ENCODE results near the gene TNFSF12. TPM values are rescaled to one million over a fixed set of nuclear protein-coding genes. Genes with fewer than 3 reads are reported as not detected.
A peak's percentile ranks its signal among the peaks of the same experiment; 100 is the strongest.

The TNFSF12 gene
- 10 to 100 TPM; 11.8 to 13.8 TPM for total RNA-seq

DNA sequence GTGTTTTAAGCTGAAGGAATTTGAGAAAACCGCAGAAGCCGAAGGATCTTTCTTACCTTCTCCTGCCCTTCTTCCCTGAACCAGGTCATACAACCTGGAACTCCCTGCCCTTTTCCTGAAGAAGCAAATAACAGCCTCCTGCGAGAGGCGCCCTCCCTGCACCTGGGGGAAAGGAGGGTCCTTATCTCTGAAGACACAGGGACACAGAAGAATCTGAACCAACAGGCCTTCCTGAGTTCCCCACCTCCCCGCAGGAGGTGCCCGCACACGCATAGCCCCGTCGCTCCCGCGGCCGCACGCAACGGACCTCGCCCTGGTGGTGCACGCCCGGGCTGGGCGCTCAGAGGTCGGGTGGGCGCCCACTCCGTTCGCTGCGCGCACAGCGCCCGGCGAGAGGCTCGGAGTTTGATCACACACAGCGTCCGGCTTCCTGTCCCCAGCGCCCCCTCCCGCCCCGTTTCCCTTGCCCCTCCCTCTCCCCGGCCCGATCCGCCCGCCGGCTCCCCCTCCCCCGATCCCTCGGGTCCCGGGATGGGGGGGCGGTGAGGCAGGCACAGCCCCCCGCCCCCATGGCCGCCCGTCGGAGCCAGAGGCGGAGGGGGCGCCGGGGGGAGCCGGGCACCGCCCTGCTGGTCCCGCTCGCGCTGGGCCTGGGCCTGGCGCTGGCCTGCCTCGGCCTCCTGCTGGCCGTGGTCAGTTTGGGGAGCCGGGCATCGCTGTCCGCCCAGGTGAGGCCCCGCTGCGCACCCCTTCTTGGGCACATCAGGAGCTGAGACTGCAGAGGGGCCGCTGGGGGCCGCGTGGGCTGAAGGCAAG lies at the start of gene TNFSF12:
TSS of gene TNFSF12 (plus strand) at position 474 of the 816 bp plus-strand sequence. CDS start at position 570, 96 bp downstream.
- Mint-ChIP-seq H3K36me3 (ENCODE audit: low read depth) (peaks cover 1% of the 10 kb centered on the region), H3K4me3 (peak within 1 kb of the TSS; percentile 82), H3K9me3 (no peaks in the 10 kb centered on the region), H3K27ac (peak within 1 kb of the TSS; percentile 77), H3K4me1 (ENCODE audit: low read depth) (peaks cover 54% of the 10 kb centered on the region), H3K27me3 (no peaks in the 10 kb centered on the region)
- intact Hi-C loops (cut with micrococcal nuclease): no loop called here
- POLR2A ChIA-PET: interaction anchor here (1.0 to 3.8 kb wide), 10 partner anchors 9 to 73 kb away, joined by 3 to 14 read pairs (median 4); partner anchors contain the start of genes MPDU1, SENP3 and TNFSF13
- TF ChIP-seq, protein P1, sequence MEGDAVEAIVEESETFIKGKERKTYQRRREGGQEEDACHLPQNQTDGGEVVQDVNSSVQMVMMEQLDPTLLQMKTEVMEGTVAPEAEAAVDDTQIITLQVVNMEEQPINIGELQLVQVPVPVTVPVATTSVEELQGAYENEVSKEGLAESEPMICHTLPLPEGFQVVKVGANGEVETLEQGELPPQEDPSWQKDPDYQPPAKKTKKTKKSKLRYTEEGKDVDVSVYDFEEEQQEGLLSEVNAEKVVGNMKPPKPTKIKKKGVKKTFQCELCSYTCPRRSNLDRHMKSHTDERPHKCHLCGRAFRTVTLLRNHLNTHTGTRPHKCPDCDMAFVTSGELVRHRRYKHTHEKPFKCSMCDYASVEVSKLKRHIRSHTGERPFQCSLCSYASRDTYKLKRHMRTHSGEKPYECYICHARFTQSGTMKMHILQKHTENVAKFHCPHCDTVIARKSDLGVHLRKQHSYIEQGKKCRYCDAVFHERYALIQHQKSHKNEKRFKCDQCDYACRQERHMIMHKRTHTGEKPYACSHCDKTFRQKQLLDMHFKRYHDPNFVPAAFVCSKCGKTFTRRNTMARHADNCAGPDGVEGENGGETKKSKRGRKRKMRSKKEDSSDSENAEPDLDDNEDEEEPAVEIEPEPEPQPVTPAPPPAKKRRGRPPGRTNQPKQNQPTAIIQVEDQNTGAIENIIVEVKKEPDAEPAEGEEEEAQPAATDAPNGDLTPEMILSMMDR (IDR thresholded peaks at IDR 0.05): no peak
- CTCF ChIA-PET: interaction anchor here (0.8 to 6.1 kb wide), 8 partner anchors 9 to 192 kb away, joined by 3 to 42 read pairs (median 4); partner anchors contain the start of genes SENP3 and TNFSF13
- ATAC-seq: peak; percentile 56
- peak; percentile 76 for DNase-seq

DNA sequence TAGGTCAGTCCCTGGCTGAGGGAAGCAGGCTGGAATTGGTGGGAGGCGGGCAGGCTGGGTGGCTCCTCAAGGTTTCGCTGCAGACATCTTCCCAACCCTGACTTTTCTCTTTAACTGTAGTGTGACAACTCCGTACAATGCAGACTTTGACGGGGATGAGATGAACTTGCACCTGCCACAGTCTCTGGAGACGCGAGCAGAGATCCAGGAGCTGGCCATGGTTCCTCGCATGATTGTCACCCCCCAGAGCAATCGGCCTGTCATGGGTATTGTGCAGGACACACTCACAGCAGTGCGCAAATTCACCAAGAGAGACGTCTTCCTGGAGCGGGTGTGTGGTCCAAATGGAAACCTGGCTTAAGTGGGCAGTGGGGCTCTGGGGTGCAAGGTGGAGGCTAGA lies 49.7 kb upstream of the TNFSF12 start:
- Mint-ChIP-seq H3K4me1 (ENCODE audit: low read depth) (peaks cover under 1% of the 10 kb centered on the region), H3K27me3 (no peaks in the 10 kb centered on the region), H3K36me3 (ENCODE audit: low read depth) (peaks cover 74% of the 10 kb centered on the region), H3K27ac (no peak overlapping the region), H3K4me3 (no peak overlapping the region), H3K9me3 (no peaks in the 10 kb centered on the region)
- CTCF ChIA-PET: interaction anchor here (1.3 kb wide), 1 partner anchor 16 kb away, joined by 3 read pairs; no protein-coding TSS in a partner anchor
- intact Hi-C loops (cut with micrococcal nuclease): no loop called here
- ATAC-seq (no peak), DNase-seq (no peak)
- TF ChIP-seq, protein P1 (IDR thresholded peaks at IDR 0.05): no peak
- POLR2A ChIA-PET: interaction anchor here (0.8 to 1.7 kb wide), 2 partner anchors 12 to 13 kb away, joined by 3 to 6 read pairs; no protein-coding TSS in a partner anchor

DNA sequence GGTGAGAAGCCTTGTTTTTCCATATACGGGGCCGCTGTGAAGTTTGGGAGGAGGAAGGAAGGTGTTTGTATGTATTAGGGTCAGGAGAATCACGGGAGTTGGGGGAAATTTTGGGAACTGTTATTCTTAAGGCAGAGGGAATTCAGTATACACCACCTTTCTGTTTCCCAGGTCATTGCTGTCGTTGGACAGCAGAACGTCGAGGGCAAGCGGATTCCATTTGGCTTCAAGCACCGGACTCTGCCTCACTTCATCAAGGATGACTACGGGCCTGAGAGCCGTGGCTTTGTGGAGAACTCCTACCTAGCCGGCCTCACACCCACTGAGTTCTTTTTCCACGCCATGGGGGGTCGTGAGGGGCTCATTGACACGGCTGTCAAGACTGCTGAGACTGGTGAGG lies 47.1 kb upstream of the TNFSF12 start:
- POLR2A ChIA-PET: interaction anchor here (1.1 to 2.6 kb wide), 2 partner anchors 16 to 23 kb away, joined by 3 to 10 read pairs; no protein-coding TSS in a partner anchor

GRCh38 chr17:7502171-7502847 lies 46.5 kb upstream of the TNFSF12 start:
- DNase-seq (no peak), ATAC-seq (no peak)
- ChIA-PET POLR2A (interaction anchor here (0.9 to 2.6 kb wide), 6 partner anchors 10 to 23 kb away, joined by 3 to 10 read pairs (median 5); partner anchors contain the start of gene POLR2A), CTCF (interaction anchor here (1.4 to 1.8 kb wide), 2 partner anchors 12 to 66 kb away, joined by 5 to 9 read pairs; no protein-coding TSS in a partner anchor)
- Mint-ChIP-seq H3K36me3 (ENCODE audit: low read depth) (peaks cover 65% of the 10 kb centered on the region), H3K4me1 (ENCODE audit: low read depth) (no peaks in the 10 kb centered on the region), H3K27me3 (no peaks in the 10 kb centered on the region), H3K4me3 (no peak overlapping the region), H3K27ac (no peak overlapping the region), H3K9me3 (no peaks in the 10 kb centered on the region)
- TF ChIP-seq, protein P1 (IDR thresholded peaks at IDR 0.05): no peak
- intact Hi-C loops (cut with micrococcal nuclease): no loop called here

More for the DNA sequence above, 47.1 kb upstream of the TNFSF12 start:
- H3K4me3 Mint-ChIP-seq: no peak overlapping the region
- ATAC-seq (no peak), DNase-seq (no peak)
- CTCF ChIA-PET: interaction anchor here (1.4 kb wide), 1 partner anchor 12 kb away, joined by 5 read pairs; no protein-coding TSS in a partner anchor
- no peaks in the 10 kb centered on the region for H3K27me3 Mint-ChIP-seq
- H3K36me3 Mint-ChIP-seq (ENCODE audit: low read depth): peaks cover 69% of the 10 kb centered on the region
- no peak overlapping the region for H3K27ac Mint-ChIP-seq
- no peaks in the 10 kb centered on the region for H3K9me3 Mint-ChIP-seq
- intact Hi-C loops (cut with micrococcal nuclease): no loop called here
- TF ChIP-seq, protein P1 (IDR thresholded peaks at IDR 0.05): no peak
- no peaks in the 10 kb centered on the region for H3K4me1 Mint-ChIP-seq (ENCODE audit: low read depth)
